Bladder microvascular endothelial cell (primary cell): ENCODE data around the gene DDR1. TPM values are rescaled to one million over a fixed set of nuclear protein-coding genes. Genes with fewer than 3 reads are reported as not detected.

Experiments used
- total RNA-seq: library from RNA; depleted of rRNA; stranded (reverse); fragments of >200 nt; gene quantifications from 2 replicates; pipeline ENCODE4 v1.2.3, GENCODE V29; 2014

DDR1 gene
- 2.6 and 18.4 TPM in 2 replicates for total RNA-seq

DNA sequence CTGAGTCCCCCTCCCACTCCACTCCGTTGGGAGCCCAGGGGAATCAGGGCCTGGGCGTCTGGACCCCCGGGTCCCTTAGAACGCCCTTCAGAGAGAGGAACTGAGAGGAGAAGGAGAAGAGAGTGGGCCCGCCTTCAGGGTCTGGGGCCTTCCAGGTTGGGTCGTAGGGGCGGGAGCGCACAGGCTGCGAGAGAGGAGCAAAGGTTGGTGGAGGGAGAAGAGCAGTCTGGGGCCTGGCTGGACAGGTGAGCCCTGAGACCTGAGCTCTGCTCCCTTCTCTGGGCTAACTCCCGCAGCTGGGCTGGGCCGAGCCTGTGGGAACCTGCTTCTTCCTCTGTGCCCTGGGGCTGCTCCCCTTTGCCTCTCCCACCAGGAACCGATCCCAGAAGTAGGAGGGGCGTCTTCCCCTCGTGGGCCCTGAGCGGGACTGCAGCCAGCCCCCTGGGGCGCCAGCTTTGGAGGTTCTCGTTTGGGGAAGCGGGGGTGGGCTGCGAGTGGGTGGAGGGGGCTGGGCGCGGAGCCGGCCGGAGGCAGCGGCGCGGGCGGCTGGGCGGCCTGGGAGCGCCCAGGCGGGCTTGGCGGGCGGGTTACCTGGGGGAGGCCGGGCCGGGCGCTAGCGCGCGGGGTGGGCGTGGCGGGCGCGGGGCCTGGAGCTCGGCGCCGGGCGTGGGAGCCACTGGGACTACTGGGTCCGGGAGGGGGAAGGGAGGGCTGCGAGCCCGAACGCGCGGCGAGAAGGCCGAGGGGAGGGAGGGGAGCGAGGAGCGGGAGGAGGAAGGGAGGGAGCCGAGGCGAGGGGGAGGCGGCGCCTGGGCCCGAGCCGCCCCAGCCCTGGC is at the start of gene DDR1:
Gene DDR1, plus strand, starts transcription at position 835 of the 836 bp plus-strand sequence. CDS start 4,211 bp downstream, outside the sequence.

DNA sequence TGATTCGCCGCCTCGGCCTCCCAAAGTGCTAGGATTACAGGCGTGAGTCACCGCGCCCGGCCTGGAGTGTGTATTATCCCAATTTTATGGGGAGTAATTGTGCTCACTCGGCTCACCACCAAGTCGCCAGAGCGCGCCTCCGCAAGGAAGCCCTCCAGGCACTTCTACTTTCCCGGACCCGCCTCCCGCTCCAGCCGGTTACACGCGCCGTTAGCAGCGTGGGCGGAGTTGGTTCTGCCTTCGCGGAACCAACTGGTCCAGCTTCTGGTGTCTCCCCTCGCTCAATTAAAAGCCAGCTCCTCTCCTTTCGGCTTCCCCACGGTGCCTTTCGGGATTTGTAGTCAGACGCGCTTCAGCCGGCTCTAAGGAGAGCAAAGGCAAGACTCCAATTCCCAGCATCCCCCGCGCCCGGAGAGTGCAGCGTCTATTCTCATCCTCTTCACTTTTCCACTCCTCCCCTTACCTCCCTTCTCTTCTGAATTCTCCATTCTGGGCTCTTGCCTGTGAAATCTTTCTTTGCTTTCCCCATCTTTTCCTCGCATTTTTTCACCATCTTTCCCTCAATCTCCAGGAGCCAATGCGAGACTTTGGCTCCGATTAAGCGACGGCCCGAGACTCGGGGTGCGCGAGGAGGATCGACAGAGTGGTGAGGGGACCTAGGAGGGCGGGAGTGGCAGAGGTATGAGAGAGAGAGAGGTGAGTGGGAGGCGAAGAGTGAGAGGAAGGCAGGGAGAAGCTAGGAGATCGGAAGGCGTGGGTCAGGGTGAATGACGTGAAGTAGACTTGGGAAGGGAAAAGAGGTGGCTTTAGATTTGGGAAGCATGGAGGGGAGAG is 23.7 kb downstream of the DDR1 start, which contains the start of gene GTF2H4:
Gene GTF2H4, plus strand, starts transcription at position 450 of the 834 bp plus-strand sequence.

DNA sequence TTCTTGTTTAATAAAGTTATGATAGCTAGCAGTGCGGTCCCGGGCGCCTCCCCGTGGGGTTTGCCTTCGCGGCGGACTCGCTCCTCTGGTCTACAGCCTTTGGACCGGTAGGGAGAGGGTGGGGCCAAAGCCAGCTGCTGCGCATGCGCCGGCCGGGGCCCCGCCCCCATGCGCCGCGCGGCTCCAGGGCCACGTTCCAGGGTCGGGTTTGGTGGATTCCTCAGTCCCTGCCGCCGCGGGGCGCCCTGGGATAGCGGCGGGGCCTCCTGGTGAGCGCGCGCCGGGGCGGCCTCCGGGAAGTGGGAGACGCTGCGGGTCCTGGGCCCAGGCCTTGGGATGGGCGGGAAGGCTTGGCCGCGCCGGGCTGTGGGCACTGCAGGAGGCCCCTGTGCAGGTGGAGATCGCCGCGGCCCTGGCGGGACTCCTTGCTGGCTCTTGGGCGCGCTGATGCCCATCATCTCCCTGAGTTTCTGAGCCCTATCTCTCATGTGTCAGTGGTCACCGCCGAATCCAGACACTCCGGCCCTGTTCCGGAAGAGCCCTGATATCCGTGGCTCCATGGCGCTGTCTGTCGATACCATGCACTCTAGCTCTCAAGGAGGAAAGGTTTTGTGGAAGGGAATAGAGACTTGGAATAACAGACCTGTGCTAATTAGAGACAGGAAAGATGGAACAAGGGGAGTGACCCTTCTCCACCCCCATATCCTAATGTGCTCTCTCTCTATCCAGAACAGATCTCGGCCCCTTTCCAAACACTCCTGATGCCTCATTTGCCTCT is 29.9 kb downstream of the DDR1 start, which contains the start of gene VARS2:
Gene VARS2, plus strand, starts transcription at position 163 of the 778 bp plus-strand sequence. Its CDS starts 599 bp downstream, at position 762.

DNA sequence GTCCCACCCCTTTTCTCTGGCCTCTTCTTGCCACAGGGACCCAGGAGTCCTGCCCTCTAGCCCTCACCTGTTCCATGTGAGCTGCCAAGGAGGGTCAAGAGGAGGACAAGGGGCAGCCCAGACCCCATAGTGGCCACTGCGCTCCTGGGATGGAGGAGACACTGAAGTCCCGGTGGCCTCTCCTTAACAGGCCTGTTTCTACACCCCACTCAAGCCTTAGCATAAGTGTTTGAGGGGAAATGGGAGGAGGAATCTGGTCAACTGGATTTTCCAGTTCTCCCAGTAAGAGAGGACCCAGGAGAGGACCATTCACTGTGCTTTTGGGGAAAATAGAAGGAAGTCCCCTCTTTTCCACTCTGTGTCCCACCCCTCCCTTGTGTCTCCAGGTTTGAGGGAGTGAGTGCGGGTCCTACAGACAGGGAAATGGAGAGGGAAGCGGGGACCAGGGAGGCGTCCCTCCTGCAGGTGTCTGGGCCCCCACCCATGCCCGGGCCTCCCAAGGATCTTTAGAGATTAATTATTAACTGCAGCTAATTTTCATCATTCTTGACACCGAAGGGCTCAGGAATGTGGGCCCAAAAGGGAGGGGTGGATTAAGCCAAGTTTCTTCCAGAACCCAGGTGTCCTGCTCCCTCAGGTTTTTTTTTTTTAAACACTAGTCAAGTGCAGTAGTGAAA is 47.8 kb downstream of the DDR1 start, which contains the start of gene SFTA2:
Gene SFTA2, minus strand, starts transcription at position 202 of the 677 bp plus-strand sequence. Its CDS starts 74 bp downstream, at position 128.

DNA sequence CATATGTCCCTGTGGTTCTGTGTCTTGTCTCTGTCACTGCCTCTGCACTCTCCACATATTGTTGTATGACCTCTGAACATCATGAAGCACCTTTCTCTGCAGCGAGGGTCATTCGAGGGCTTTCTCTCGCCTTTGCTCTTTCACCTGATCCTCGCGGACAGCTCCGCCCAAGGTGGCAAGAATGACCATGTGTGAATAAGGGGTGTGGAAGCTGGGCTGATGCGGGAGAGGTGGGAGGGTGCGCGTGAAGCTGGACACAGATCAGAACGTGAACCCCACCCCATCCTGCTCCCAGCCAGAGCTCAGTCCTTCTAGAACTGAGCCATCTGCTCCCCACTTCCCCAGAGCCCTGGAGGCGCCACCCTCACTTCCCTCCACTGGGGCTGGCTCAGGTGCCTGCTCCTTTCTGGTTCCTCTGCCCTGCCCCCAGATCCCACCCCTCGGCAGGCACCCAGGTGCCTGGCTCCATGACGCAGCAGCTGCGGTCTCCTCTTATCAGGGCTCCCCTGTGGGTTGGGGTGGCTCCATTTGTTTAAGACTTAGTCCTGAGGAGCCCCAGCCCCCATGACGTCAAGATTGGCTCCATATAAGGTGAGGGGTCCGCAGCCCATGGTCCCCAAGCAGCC is 56.2 kb downstream of the DDR1 start, which contains the start of gene MUCL3:
Gene MUCL3, plus strand, starts transcription at position 613 of the 626 bp plus-strand sequence. CDS start 27 bp downstream, outside the sequence.

Other genes starting within 250 kb of the DDR1 start
- 1.8 and 2.5 TPM in 2 replicates for gene C6orf136, start 237.4 kb upstream of the DDR1 start, total RNA-seq
- 34.0 and 45.1 TPM in 2 replicates for gene DHX16, start 211.5 kb upstream of the DDR1 start, total RNA-seq
- gene PPP1R18, start 197.9 kb upstream of the DDR1 start, total RNA-seq: 47.6 and 53.7 TPM in 2 replicates
- gene NRM, start 193.5 kb upstream of the DDR1 start, total RNA-seq: 2.4 and 3.1 TPM in 2 replicates
- 5.0 and 11.0 TPM in 2 replicates for gene MDC1, start 167.2 kb upstream of the DDR1 start, total RNA-seq
- gene TUBB, start 164.2 kb upstream of the DDR1 start, total RNA-seq: 319 and 527 TPM in 2 replicates
- 82.2 and 94.0 TPM in 2 replicates for gene FLOT1, start 141.8 kb upstream of the DDR1 start, total RNA-seq
- gene IER3, start 140.0 kb upstream of the DDR1 start, total RNA-seq: 63.0 and 94.9 TPM in 2 replicates
- gene GTF2H4, start 23.7 kb downstream of the DDR1 start, total RNA-seq: 7.6 and 21.7 TPM in 2 replicates
- gene VARS2, start 29.7 kb downstream of the DDR1 start, total RNA-seq: 11.8 and 23.8 TPM in 2 replicates
- gene SFTA2, start 47.7 kb downstream of the DDR1 start, total RNA-seq: 0.16 TPM in 1 of 2 replicates, not detected in the other
- gene MUCL3, start 56.5 kb downstream of the DDR1 start, total RNA-seq: not detected in 2 replicates
- not detected in 2 replicates for gene MUC21, start 99.2 kb downstream of the DDR1 start, total RNA-seq
- not detected in 2 replicates for gene MUC22, start 126.0 kb downstream of the DDR1 start, total RNA-seq
- gene C6orf15, start 228.1 kb downstream of the DDR1 start, total RNA-seq: not detected in 2 replicates
- 5.7 and 8.1 TPM in 2 replicates for gene PSORS1C1, start 230.3 kb downstream of the DDR1 start, total RNA-seq
- 0.06 TPM in 1 of 2 replicates, not detected in the other for gene CDSN, start 235.9 kb downstream of the DDR1 start, total RNA-seq